GM20000 (cell line): Measurements from ENCODE around the gene LIMCH1.

Experiments
- DNase-seq: peaks from one replicate; pipeline ENCODE4 v3.0.0; 2012; ENCODE audit warnings: low spot score
- CTCF ChIP-seq: IDR thresholded peaks from 2 replicates; pipeline ENCODE4 v1.5.1; 2012; ENCODE audit warnings: mild to moderate bottlenecking, control low read depth; ENCODE audit errors: extremely low read depth, missing control alignments

Gene LIMCH1

GRCh38 chr4:41538887-41539498, 1.0 kb downstream of the LIMCH1 start:
- no peak for TF ChIP-seq CTCF
- no peak for DNase-seq

GRCh38 chr4:41539711-41540110, 1.8 kb downstream of the LIMCH1 start:
- no peak for DNase-seq
- no peak for TF ChIP-seq CTCF

GRCh38 chr4:41540687-41541086, 2.7 kb downstream of the LIMCH1 start:
- no peak for TF ChIP-seq CTCF
- no peak for DNase-seq

- no peak for TF ChIP-seq CTCF
- no peak for DNase-seq
These were observed 3.7 kb downstream of the LIMCH1 start for GRCh38 chr4:41541687-41542094.

GRCh38 chr4:41542526-41543275, 4.7 kb downstream of the LIMCH1 start:
- DNase-seq, result no peak
- TF ChIP-seq CTCF, result no peak

- DNase-seq, result no peak
- TF ChIP-seq CTCF, result no peak
These were observed 7.3 kb downstream of the LIMCH1 start for GRCh38 chr4:41545238-41545637.

- TF ChIP-seq CTCF, result no peak
- DNase-seq, result no peak
These were observed 8.7 kb downstream of the LIMCH1 start for GRCh38 chr4:41546638-41547037.
